Lower leg skin (tissue), 4 donors: ENCODE data around the gene MGAT4D. TPM values are rescaled to one million over a fixed set of nuclear protein-coding genes. Genes with fewer than 3 reads are reported as not detected.
"Not testable (repeated sequence)": the region's sequence is repeated elsewhere in the genome, so short reads cannot be mapped to it uniquely, and the experiment has no call there.

Source experiments
- DNase-seq, 2 donors: peaks; one replicate each; pipeline ENCODE4 v3.0.0-alpha.2; 2019; ENCODE audit warnings: low spot score in 2 of 2
- H3K4me3 ChIP-seq: fragments of 200-600 bp; sonication (generic); 2 replicates; pipeline ENCODE4 v1.5.1; 2017; ENCODE audit warnings: mild to moderate bottlenecking, low read depth; ENCODE audit not compliant: poor library complexity, severe bottlenecking
- POLR2A ChIP-seq, 2 donors: fragments of 450-650 bp; IDR thresholded peaks; one replicate each; pipeline ENCODE4 v1.6.1; 2016 to 2017; ENCODE audit warnings: antibody characterized with exemption in 2 of 2, mild to moderate bottlenecking in 1 of 2, moderate library complexity in 1 of 2
- WGBS, 2 donors: methylation state at CpG; one replicate each; pipeline ENCODE4 v1.1.5; 2018; 5-methylcytosine and 5-hydroxymethylcytosine counted together
- intact Hi-C: fragments of 100-400 bp; cut with DNase I; formaldehyde crosslinking; loops from one replicate; pipeline ENCODE4 v1.15.0; 2023; ENCODE audit warnings: low total_unique reads
- total RNA-seq, 4 donors: library from RNA; depleted of rRNA; stranded (reverse); fragments of >200 nt; gene quantifications; one replicate each; pipeline ENCODE4 v1.1.0, GENCODE V29; 2016
- TF ChIP-seq, protein P1 (sequence below), 3 donors: fragments of 450-650 bp; IDR thresholded peaks; one replicate each; pipeline ENCODE4 v1.5.1; 2016; ENCODE audit warnings: antibody characterized with exemption in 3 of 3, mild to moderate bottlenecking in 3 of 3, moderate library complexity in 2 of 3

Gene MGAT4D
- total RNA-seq, 4 donors from 2014 or later = not detected

DNA sequence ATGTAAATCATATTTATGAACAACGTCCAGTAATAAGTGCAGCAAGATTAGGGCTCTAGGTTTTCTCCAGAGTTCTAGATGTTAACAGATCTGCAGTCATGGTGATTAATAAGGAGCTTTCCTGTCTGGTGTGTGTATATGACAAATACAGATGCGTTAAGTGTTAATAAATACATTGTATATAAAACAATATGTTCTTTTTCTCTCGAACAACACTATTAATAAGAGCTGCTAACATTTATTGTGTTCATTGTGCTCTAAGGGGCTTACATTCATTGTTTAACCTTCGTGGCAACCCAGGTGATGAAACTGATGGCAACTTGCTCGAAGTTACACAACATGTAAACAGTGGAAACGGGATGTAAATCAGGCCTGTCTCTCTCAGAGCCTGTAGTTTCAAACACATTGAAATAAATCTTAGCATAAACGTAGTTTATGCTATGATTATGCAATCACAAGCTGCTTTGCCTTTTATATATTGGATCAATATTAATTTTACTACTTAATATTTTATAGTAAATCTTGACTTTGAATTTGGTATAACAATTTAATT is 70.1 kb downstream of the MGAT4D start:
- no peak for TF ChIP-seq POLR2A (IDR thresholded peaks at IDR 0.05)
- TF ChIP-seq, protein P1, sequence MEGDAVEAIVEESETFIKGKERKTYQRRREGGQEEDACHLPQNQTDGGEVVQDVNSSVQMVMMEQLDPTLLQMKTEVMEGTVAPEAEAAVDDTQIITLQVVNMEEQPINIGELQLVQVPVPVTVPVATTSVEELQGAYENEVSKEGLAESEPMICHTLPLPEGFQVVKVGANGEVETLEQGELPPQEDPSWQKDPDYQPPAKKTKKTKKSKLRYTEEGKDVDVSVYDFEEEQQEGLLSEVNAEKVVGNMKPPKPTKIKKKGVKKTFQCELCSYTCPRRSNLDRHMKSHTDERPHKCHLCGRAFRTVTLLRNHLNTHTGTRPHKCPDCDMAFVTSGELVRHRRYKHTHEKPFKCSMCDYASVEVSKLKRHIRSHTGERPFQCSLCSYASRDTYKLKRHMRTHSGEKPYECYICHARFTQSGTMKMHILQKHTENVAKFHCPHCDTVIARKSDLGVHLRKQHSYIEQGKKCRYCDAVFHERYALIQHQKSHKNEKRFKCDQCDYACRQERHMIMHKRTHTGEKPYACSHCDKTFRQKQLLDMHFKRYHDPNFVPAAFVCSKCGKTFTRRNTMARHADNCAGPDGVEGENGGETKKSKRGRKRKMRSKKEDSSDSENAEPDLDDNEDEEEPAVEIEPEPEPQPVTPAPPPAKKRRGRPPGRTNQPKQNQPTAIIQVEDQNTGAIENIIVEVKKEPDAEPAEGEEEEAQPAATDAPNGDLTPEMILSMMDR (IDR thresholded peaks at IDR 0.05) = no peak
- peak overlapping the region; percentile 41 for H3K4me3 ChIP-seq
- intact Hi-C loops = no loop called here
- no peak for DNase-seq
- 42% methylated on average over 7 of the region's 7 CpGs for WGBS, 2 donors

DNA sequence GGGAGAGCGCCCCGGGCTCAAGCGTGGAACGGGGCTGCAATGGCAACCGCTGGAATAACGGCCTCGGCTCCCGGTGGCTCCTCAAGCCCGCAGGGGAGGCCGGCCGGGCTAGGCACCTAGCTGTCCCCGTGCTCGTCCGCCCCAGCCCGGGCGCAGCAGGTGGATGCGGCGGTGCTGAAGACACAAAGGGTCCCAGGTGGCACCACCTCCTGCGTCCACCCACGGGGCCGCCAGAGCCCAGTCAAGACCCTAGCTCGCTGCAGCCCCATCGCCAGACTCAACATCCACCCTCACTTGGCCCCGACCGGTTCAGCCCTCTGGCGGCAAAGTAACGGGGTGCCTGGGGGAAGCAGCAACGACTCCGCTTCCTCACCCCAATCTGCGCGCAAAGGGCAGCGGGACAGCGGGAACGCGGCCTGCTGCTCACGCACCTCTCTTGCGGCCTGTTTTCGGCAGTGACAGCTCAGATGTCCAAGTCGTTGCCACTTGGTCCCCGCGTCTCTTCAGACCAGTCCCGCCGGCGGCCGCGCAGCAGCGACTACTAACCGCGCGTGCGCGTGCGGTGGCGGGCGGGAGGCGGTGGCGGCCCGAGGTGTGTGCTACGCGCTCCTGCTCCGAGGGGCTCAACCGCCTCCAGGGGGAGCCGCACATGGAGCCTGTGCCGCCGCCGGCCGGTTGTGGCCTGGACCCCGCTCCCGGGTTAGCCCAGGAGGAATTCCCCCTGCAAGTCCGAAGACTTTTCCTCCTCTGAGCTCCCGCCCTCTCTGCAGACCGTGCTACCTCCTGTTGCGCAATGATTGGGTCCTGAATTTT is 70.8 kb downstream of the MGAT4D start, which contains the start of gene CLGN:
Gene CLGN, minus strand, starts transcription at position 543 of the 813 bp plus-strand sequence. CDS start 14,570 bp downstream, outside the sequence.
- TF ChIP-seq, protein P1 (IDR thresholded peaks at IDR 0.05) = no peak
- no peak for TF ChIP-seq POLR2A (IDR thresholded peaks at IDR 0.05)
- WGBS, 2 donors = 2% methylated on average over 21 to 49 of the region's 73 CpGs
- peak within 1 kb of the TSS; percentile 41 for H3K4me3 ChIP-seq
- intact Hi-C loops = no loop called here
- DNase-seq = no peak

DNA sequence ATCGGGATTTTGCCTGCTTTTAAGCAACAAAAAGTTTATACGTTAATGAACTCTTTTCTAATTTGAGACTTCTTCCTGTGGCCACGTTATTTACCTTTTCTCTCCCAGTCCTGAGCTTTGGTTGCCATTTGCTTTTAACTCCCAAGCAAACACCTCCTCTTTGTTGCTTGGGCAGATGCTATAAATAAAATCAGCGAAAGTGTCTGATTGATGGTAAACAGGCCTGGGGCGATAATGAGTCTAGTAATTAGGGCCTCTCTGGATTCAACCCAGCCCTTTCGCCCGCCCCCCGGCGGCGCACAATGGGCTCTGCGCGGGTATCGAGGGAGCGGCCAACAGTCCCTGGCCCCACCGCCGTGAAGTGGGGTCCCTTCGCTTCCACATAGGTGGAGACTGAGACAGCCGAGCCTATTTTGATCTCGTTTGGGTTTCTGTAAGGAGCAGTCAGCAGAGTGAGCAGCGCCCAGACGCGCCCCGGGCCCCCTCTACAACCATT is 71.4 kb downstream of the MGAT4D start:
- no peak for TF ChIP-seq POLR2A (IDR thresholded peaks at IDR 0.05)
- TF ChIP-seq, protein P1 (IDR thresholded peaks at IDR 0.05) = no peak
- DNase-seq = no peak
- intact Hi-C loops = no loop called here
- H3K4me3 ChIP-seq = peak overlapping the region; percentile 41
- 8 to 10% methylated on average over 23 of the region's 23 CpGs for whole genome bisulfite sequencing, 2 donors

DNA sequence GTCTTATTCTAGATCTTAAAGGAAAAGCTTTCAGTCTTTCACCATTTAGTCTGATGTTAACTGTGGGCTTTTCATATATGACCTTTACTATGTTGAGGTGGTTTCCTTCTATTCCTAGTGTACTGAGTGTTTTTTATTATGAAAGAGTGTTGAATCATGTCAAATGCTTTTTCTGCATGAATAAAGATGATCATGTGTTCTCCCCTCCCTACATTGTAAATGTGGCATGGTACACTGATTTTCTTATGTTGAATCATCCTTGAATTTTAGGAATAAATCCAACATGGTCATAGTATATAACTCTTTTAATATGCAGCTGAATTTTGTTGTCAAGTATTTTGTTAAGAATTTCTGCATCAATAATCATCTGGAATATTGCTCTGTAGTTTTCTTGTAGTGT is 75.0 kb downstream of the MGAT4D start:
- no peak for TF ChIP-seq POLR2A (IDR thresholded peaks at IDR 0.05)
- TF ChIP-seq, protein P1 (IDR thresholded peaks at IDR 0.05) = no peak
- intact Hi-C loops = no loop called here
- no peak for DNase-seq
- H3K4me3 ChIP-seq = no peak overlapping the region

DNA sequence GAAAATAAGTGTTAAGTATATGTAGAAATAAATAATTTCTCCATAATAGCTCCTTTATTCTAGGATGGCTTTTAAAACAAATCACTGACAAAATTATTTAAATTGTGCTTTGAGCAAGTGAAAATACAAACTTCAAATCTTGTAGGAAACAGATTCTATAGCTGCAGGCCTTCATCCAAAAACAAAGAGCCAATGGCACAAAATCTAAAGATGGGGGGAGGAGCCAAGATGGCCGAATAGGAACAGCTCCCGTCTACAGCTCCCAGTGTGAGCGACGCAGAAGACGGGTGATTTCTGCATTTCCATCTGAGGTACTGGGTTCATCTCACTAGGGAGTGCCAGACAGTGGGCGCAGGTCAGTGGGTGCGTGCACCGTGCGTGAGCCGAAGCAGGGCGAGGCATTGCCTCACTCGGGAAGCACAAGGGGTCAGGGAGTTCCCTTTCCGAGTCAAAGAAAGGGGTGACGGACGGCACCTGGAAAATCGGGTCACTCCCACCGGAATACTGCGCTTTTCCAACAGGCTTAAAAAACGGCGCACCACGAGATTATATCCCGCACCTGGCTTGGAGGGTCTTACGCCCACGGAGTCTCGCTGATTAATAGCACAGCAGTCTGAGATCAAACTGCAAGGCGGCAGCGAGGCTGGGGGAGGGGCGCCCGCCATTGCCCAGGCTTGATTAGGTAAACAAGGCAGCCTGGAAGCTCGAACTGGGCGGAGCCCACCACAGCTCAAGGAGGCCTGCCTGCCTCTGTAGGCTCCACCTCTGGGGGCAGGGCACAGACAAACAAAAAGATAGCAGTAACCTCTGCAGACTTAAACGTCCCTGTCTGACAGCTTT is 84.7 kb downstream of the MGAT4D start:
- intact Hi-C loops, H3K4me3 ChIP-seq, DNase-seq: not testable (repeated sequence)
- WGBS, 2 donors = 94 to 95% methylated on average over 31 of the region's 32 CpGs

DNA sequence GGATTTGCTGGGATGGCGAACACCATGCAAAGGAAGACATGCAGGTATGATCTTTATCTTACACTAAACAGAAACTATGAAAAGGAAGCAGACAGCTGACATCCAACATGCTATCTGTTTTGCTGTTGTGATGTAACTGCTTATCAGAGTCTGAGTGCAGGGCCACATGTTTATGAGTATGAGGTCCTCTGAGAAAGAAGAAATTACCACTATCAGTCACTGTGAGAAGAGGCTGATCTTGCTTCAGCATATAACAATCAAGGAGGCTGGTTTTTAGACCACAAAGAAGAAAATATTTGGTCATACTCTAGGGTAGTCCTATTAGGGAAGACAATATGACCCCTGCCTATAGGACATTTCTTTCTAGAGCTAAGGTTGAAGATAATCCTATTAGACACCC is 89.1 kb downstream of the MGAT4D start:
- DNase-seq = no peak
- intact Hi-C loops = no loop called here
- TF ChIP-seq, protein P1 (IDR thresholded peaks at IDR 0.05) = no peak
- no peak for TF ChIP-seq POLR2A (IDR thresholded peaks at IDR 0.05)
- 79 to 85% methylated on average over 1 of the region's 1 CpG for WGBS, 2 donors
- no peak overlapping the region for H3K4me3 ChIP-seq
